ENCODE measurements around the gene GNAS-AS1. TPM values are rescaled to one million over a fixed set of nuclear protein-coding genes. Genes with fewer than 3 reads are reported as not detected.

GNAS-AS1 gene
- total and polyA plus RNA-seq, 10 of the 15 experiments (the other 5 are each of a cell fraction or from before 2014, with no cell fraction given), result 0.06 to 2.7 (median 1.2) TPM

DNA sequence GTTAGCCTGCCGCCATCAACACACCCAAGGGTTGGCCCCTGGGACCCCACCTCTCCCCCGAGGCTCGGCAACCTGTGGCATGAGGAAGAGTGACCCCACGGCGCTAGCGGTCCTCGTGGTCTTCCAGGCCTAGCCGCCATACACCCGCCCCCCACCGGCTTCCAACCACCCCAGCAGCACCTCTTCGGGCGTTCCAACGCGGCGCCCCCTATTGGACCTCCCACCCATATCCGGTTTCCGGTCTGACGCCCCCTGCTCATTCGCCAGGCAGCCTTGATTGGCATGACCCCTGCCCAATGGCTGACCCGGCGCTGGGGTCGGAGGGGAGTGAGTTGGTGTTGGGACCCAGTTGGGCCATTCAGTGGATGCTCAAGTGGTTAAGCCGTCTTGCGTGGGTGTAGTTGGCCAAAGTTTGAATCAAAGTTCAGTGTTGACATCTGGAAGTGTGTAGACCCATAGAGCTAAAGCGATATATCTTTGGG is at the start of gene GNAS-AS1 (continued):
- TF ChIP-seq, protein P1, sequence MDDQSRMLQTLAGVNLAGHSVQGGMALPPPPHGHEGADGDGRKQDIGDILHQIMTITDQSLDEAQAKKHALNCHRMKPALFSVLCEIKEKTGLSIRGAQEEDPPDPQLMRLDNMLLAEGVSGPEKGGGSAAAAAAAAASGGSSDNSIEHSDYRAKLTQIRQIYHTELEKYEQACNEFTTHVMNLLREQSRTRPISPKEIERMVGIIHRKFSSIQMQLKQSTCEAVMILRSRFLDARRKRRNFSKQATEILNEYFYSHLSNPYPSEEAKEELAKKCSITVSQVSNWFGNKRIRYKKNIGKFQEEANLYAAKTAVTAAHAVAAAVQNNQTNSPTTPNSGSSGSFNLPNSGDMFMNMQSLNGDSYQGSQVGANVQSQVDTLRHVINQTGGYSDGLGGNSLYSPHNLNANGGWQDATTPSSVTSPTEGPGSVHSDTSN (IDR thresholded peaks at IDR 0.05; ENCODE audit: insufficient replicate concordance, low read depth, low read length), result peak; percentile 97
- TF ChIP-seq SUPT20H (IDR thresholded peaks at IDR 0.05; ENCODE audit: borderline replicate concordance, control insufficient read depth, low read depth, low read length) (no peak), MTA2 (IDR thresholded peaks at IDR 0.05; ENCODE audit: low read depth) (no peak), CEBPB (IDR thresholded peaks at IDR 0.05; ENCODE audit: borderline replicate concordance in 1 of 2, low read depth in 2 of 2, low read length in 2 of 2) (no peak), ESRRA (IDR thresholded peaks at IDR 0.05; ENCODE audit: low read length) (no peak), ZBED1 (IDR thresholded peaks at IDR 0.05; ENCODE audit: borderline replicate concordance) (no peak), HDAC2 (IDR thresholded peaks at IDR 0.05) (no peak), SIN3A (IDR thresholded peaks at IDR 0.05; ENCODE audit: low read depth, low read length) (0 out of 2 replicates have a peak, but pooled peaks have one; percentile 38), WRNIP1 (IDR thresholded peaks at IDR 0.05; ENCODE audit: borderline replicate concordance, low read depth, low read length) (no peak), CHD2 (IDR thresholded peaks at IDR 0.05; ENCODE audit: borderline replicate concordance, low read depth, low read length) (peak; percentile 70; the same call in 1 of the 2 replicates), JUND (IDR thresholded peaks at IDR 0.05; ENCODE audit: low read depth, low read length) (no peak), SREBF1 (IDR thresholded peaks at IDR 0.05; ENCODE audit: low read length) (no peak), HDGF (IDR thresholded peaks at IDR 0.05) (no peak), NFYA (IDR thresholded peaks at IDR 0.05; ENCODE audit: borderline replicate concordance, low read depth, low read length) (no peak), TCF7 (IDR thresholded peaks at IDR 0.05; ENCODE audit: borderline replicate concordance) (no peak)
- TF ChIP-seq, protein P2, sequence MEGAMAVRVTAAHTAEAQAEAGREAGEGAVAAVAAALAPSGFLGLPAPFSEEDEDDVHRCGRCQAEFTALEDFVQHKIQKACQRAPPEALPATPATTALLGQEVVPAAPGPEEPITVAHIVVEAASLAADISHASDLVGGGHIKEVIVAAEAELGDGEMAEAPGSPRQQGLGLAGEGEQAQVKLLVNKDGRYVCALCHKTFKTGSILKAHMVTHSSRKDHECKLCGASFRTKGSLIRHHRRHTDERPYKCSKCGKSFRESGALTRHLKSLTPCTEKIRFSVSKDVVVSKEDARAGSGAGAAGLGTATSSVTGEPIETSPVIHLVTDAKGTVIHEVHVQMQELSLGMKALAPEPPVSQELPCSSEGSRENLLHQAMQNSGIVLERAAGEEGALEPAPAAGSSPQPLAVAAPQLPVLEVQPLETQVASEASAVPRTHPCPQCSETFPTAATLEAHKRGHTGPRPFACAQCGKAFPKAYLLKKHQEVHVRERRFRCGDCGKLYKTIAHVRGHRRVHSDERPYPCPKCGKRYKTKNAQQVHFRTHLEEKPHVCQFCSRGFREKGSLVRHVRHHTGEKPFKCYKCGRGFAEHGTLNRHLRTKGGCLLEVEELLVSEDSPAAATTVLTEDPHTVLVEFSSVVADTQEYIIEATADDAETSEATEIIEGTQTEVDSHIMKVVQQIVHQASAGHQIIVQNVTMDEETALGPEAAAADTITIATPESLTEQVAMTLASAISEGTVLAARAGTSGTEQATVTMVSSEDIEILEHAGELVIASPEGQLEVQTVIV (IDR thresholded peaks at IDR 0.05; ENCODE audit: borderline replicate concordance, partially characterized antibody), result no peak
- TF ChIP-seq, protein P3, sequence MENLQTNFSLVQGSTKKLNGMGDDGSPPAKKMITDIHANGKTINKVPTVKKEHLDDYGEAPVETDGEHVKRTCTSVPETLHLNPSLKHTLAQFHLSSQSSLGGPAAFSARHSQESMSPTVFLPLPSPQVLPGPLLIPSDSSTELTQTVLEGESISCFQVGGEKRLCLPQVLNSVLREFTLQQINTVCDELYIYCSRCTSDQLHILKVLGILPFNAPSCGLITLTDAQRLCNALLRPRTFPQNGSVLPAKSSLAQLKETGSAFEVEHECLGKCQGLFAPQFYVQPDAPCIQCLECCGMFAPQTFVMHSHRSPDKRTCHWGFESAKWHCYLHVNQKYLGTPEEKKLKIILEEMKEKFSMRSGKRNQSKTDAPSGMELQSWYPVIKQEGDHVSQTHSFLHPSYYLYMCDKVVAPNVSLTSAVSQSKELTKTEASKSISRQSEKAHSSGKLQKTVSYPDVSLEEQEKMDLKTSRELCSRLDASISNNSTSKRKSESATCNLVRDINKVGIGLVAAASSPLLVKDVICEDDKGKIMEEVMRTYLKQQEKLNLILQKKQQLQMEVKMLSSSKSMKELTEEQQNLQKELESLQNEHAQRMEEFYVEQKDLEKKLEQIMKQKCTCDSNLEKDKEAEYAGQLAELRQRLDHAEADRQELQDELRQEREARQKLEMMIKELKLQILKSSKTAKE (IDR thresholded peaks at IDR 0.05; ENCODE audit: low read depth, poor library complexity, severe bottlenecking), result no peak
- TF ChIP-seq, protein P4, sequence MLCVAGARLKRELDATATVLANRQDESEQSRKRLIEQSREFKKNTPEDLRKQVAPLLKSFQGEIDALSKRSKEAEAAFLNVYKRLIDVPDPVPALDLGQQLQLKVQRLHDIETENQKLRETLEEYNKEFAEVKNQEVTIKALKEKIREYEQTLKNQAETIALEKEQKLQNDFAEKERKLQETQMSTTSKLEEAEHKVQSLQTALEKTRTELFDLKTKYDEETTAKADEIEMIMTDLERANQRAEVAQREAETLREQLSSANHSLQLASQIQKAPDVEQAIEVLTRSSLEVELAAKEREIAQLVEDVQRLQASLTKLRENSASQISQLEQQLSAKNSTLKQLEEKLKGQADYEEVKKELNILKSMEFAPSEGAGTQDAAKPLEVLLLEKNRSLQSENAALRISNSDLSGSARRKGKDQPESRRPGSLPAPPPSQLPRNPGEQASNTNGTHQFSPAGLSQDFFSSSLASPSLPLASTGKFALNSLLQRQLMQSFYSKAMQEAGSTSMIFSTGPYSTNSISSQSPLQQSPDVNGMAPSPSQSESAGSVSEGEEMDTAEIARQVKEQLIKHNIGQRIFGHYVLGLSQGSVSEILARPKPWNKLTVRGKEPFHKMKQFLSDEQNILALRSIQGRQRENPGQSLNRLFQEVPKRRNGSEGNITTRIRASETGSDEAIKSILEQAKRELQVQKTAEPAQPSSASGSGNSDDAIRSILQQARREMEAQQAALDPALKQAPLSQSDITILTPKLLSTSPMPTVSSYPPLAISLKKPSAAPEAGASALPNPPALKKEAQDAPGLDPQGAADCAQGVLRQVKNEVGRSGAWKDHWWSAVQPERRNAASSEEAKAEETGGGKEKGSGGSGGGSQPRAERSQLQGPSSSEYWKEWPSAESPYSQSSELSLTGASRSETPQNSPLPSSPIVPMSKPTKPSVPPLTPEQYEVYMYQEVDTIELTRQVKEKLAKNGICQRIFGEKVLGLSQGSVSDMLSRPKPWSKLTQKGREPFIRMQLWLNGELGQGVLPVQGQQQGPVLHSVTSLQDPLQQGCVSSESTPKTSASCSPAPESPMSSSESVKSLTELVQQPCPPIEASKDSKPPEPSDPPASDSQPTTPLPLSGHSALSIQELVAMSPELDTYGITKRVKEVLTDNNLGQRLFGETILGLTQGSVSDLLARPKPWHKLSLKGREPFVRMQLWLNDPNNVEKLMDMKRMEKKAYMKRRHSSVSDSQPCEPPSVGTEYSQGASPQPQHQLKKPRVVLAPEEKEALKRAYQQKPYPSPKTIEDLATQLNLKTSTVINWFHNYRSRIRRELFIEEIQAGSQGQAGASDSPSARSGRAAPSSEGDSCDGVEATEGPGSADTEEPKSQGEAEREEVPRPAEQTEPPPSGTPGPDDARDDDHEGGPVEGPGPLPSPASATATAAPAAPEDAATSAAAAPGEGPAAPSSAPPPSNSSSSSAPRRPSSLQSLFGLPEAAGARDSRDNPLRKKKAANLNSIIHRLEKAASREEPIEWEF (IDR thresholded peaks at IDR 0.05; ENCODE audit: insufficient replicate concordance, low read depth, low read length), result no peak
- TF ChIP-seq, protein P5, sequence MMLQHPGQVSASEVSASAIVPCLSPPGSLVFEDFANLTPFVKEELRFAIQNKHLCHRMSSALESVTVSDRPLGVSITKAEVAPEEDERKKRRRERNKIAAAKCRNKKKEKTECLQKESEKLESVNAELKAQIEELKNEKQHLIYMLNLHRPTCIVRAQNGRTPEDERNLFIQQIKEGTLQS (IDR thresholded peaks at IDR 0.05; ENCODE audit: borderline replicate concordance, extremely low read depth, low read depth, low read length), result no peak
